ENCODE data around the gene DHRS13.

DHRS13 gene

DNA sequence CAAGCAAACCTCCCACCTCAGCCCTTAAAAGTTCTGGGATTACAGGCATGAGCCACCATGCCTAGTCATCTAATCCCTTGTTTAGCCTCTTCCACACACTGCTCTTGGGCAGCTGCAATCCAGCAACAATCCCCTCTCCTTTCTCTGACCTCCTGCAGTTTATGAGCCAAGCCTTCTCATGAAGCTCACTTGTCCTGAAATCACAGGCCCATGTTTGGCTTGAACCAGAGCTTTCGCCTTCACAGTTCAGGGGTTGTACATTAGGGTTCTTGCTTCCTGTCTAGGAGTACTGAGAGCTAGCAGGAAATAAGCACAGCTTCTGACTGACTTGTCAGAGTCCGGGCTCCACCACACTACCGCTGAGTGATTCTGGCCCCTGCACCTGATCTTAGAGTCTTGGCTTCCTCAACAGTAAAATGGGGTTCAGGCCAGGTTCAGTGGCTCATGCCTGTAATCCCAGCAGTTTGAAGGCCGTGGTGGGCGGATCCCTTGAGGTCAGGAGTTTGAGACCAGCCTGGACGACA lies 31.8 kb downstream of the DHRS13 start:
- H3K9ac ChIP-seq (ENCODE audit: low read length): no peak overlapping the region
- H3K36me3 ChIP-seq (ENCODE audit: control insufficient read depth, insufficient read depth, low read length): no peaks in the 10 kb centered on the region
- no peak overlapping the region for H4K5ac ChIP-seq (ENCODE audit: low read length)
- H3K4me2 ChIP-seq (ENCODE audit: low read length): no peak overlapping the region
- no peak overlapping the region for H3K4ac ChIP-seq (ENCODE audit: low read depth, low read length)
- H3K27me3 ChIP-seq (ENCODE audit: insufficient read depth, low read length, poor library complexity): no peaks in the 10 kb centered on the region
- H3K4me3 ChIP-seq (ENCODE audit: low read length): no peak overlapping the region
- no peak overlapping the region for H4K8ac ChIP-seq (ENCODE audit: low read depth, low read length)
- H3K4me1 ChIP-seq (ENCODE audit: control insufficient read depth, low read depth, low read length): peaks cover 2% of the 10 kb centered on the region
- no peak overlapping the region for H2BK5ac ChIP-seq (ENCODE audit: low read length)
- DNase-seq: no peak
- H3K56ac ChIP-seq (ENCODE audit: low read length): no peak overlapping the region
- no peak overlapping the region for H3K18ac ChIP-seq (ENCODE audit: low read length)
- no peaks in the 10 kb centered on the region for H3K79me1 ChIP-seq (ENCODE audit: low read length)
- no peak overlapping the region for H2BK120ac ChIP-seq (ENCODE audit: low read depth, low read length)
- no CpG with 5 or more reads among the region's 6 CpGs for WGBS (ENCODE audit: extremely low coverage, insufficient coverage, low lambda C conversion rate)
- no peak overlapping the region for H2BK15ac ChIP-seq (replicated peaks; ENCODE audit: low read depth)
- no peak overlapping the region for H3K23ac ChIP-seq (ENCODE audit: low read length)
- no peak overlapping the region for H3K27ac ChIP-seq (ENCODE audit: low read depth, low read length)
- H2AK5ac ChIP-seq (ENCODE audit: low read length): no peak overlapping the region
- no peaks in the 10 kb centered on the region for H3K79me2 ChIP-seq (ENCODE audit: control insufficient read depth, insufficient read depth, low read length)

DNA sequence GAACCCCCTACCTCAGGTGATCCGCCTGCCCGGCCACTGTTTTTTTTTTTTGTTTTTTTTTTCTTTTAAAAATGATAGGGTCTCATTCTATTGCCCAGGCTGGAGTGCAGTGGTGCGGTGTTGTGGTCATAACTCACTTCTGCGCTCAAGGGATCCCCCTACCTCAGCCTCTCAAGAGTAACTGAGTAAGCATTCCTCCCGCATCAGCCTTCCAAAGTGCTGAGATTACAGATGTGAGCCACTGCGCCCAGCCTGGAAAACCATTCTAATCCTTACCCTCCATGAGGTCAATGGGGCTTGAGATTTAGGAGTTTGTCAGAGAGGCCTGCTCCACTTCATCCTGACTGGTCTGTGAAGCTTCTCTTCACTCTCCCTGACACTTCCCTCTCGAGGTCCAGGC lies 35.6 kb downstream of the DHRS13 start:
- WGBS (ENCODE audit: extremely low coverage, insufficient coverage, low lambda C conversion rate): no CpG with 5 or more reads among the region's 7 CpGs
- DNase-seq: no peak

DNA sequence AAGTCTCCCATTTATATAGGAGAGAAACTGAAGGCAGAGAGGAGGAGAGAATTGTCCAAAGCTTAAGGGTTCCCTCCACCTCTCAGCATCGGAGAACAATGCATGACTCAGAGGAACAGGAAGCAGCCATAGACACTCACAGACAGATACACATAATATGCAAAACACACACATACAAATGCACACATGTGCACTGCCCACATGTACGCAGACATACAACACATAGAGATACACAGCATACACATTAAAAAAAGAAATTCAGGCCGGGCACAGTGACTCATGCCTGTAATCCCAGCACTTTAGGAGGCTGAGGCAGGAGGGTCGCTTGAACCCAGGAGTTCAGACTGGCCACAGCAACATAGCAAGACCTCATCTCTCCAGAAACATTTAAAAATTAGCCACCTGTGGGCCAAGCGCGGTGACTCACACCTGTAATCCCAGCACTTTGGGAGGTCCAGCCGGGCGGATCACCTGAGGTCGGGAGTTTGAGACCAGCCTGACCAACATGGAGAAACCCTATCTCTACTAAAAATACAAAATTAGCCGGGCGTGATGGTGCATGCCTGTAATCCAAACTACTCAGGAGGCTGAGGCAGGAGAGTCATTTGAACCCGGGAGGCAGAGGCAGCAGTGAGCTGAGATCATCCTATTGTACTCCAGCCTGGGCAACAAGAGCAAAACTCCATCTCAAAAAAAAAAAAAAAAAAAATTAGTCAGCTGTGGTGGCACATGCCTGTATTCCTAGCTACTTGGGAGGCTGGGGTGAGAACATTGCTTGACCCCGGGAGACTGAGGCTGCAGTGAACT lies 36.7 kb downstream of the DHRS13 start:
- Histone ChIP-seq H2BK120ac (ENCODE audit: low read depth, low read length) (no peak overlapping the region), H3K79me2 (ENCODE audit: control insufficient read depth, insufficient read depth, low read length) (no peaks in the 10 kb centered on the region), H4K8ac (ENCODE audit: low read depth, low read length) (no peak overlapping the region), H2AK5ac (ENCODE audit: low read length) (no peak overlapping the region), H3K36me3 (ENCODE audit: control insufficient read depth, insufficient read depth, low read length) (no peaks in the 10 kb centered on the region), H3K4me1 (ENCODE audit: control insufficient read depth, low read depth, low read length) (no peaks in the 10 kb centered on the region), H3K18ac (ENCODE audit: low read length) (no peak overlapping the region), H2BK5ac (ENCODE audit: low read length) (no peak overlapping the region), H3K27me3 (ENCODE audit: insufficient read depth, low read length, poor library complexity) (no peaks in the 10 kb centered on the region), H3K56ac (ENCODE audit: low read length) (no peak overlapping the region), H4K5ac (ENCODE audit: low read length) (no peak overlapping the region), H3K9ac (ENCODE audit: low read length) (no peak overlapping the region), H3K27ac (ENCODE audit: low read depth, low read length) (no peak overlapping the region), H3K23ac (ENCODE audit: low read length) (no peak overlapping the region), H3K4me3 (ENCODE audit: low read length) (no peak overlapping the region), H2BK15ac (replicated peaks; ENCODE audit: low read depth) (no peak overlapping the region), H3K79me1 (ENCODE audit: low read length) (no peaks in the 10 kb centered on the region), H3K4me2 (ENCODE audit: low read length) (no peak overlapping the region), H3K4ac (ENCODE audit: low read depth, low read length) (no peak overlapping the region)
- WGBS (ENCODE audit: extremely low coverage, insufficient coverage, low lambda C conversion rate): no CpG with 5 or more reads among the region's 13 CpGs
- no peak for DNase-seq

More for the DNA sequence above, 35.6 kb downstream of the DHRS13 start:
- no peak overlapping the region for H3K9ac ChIP-seq (ENCODE audit: low read length)
- no peak overlapping the region for H3K4me3 ChIP-seq (ENCODE audit: low read length)
- no peak overlapping the region for H3K4ac ChIP-seq (ENCODE audit: low read depth, low read length)
- no peak overlapping the region for H2AK5ac ChIP-seq (ENCODE audit: low read length)
- H3K4me1 ChIP-seq (ENCODE audit: control insufficient read depth, low read depth, low read length): no peaks in the 10 kb centered on the region
- no peaks in the 10 kb centered on the region for H3K79me2 ChIP-seq (ENCODE audit: control insufficient read depth, insufficient read depth, low read length)
- no peak overlapping the region for H3K27ac ChIP-seq (ENCODE audit: low read depth, low read length)
- H3K79me1 ChIP-seq (ENCODE audit: low read length): no peaks in the 10 kb centered on the region
- H3K36me3 ChIP-seq (ENCODE audit: control insufficient read depth, insufficient read depth, low read length): no peaks in the 10 kb centered on the region
- no peak overlapping the region for H3K23ac ChIP-seq (ENCODE audit: low read length)
- no peaks in the 10 kb centered on the region for H3K27me3 ChIP-seq (ENCODE audit: insufficient read depth, low read length, poor library complexity)
- no peak overlapping the region for H4K8ac ChIP-seq (ENCODE audit: low read depth, low read length)
- no peak overlapping the region for H4K5ac ChIP-seq (ENCODE audit: low read length)
- H2BK15ac ChIP-seq (replicated peaks; ENCODE audit: low read depth): no peak overlapping the region
- no peak overlapping the region for H3K4me2 ChIP-seq (ENCODE audit: low read length)
- H3K56ac ChIP-seq (ENCODE audit: low read length): no peak overlapping the region
- no peak overlapping the region for H3K18ac ChIP-seq (ENCODE audit: low read length)
- H2BK5ac ChIP-seq (ENCODE audit: low read length): no peak overlapping the region
- no peak overlapping the region for H2BK120ac ChIP-seq (ENCODE audit: low read depth, low read length)

DNA sequence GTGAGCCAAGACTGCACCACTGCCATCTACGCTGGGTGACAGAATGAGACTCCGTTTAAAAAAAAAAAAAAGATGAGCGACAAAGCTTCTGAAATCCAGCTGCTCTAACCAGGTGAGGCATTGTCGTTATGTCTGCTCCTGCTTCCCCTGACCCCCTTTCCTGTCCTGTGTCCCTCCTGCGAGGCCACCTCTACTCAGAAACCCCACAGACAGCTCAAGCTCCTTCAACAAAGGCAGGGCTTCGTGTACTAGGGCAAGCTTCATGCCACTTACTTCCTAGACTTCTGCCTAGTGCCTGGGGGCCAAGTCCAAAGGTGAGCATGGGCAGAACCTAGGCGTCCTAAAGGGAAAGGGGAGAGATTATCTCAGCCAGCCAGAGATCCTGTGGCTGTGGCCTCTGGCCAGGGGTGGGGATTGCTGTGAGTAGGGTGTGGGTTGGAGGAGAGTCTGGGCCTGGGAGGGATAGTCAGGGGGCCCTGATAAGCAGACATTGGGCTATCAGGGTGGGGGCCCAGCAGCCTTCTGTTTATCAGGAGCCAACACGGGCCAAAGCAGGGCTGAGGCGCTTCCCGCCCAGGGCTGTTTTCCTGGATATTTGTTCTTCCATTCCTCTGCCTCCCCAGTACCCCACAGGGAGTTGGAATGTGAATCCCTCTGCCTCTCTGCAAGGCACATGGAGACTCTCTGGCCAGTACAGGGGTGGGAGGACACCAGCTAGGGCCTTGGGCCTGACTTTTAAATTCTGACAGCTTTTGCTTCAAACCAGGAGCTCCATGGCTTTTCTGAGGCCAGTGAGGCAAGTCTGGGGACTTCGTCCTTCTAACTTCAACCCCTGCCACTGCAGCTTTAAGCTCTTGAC lies 37.7 kb downstream of the DHRS13 start:
- no peak overlapping the region for H2BK5ac ChIP-seq (ENCODE audit: low read length)
- H3K23ac ChIP-seq (ENCODE audit: low read length): no peak overlapping the region
- H3K27ac ChIP-seq (ENCODE audit: low read depth, low read length): peak overlapping the region; percentile 37
- H2BK15ac ChIP-seq (replicated peaks; ENCODE audit: low read depth): no peak overlapping the region
- peak overlapping the region; percentile 56 for H3K56ac ChIP-seq (ENCODE audit: low read length)
- no peak overlapping the region for H3K4me2 ChIP-seq (ENCODE audit: low read length)
- peak; percentile 44 for DNase-seq
- no peak overlapping the region for H2AK5ac ChIP-seq (ENCODE audit: low read length)
- no peak overlapping the region for H3K18ac ChIP-seq (ENCODE audit: low read length)
- no peaks in the 10 kb centered on the region for H3K4me1 ChIP-seq (ENCODE audit: control insufficient read depth, low read depth, low read length)
- H3K36me3 ChIP-seq (ENCODE audit: control insufficient read depth, insufficient read depth, low read length): peaks cover 4% of the 10 kb centered on the region
- no peaks in the 10 kb centered on the region for H3K27me3 ChIP-seq (ENCODE audit: insufficient read depth, low read length, poor library complexity)
- H3K79me2 ChIP-seq (ENCODE audit: control insufficient read depth, insufficient read depth, low read length): no peaks in the 10 kb centered on the region
- H3K4ac ChIP-seq (ENCODE audit: low read depth, low read length): no peak overlapping the region
- H3K9ac ChIP-seq (ENCODE audit: low read length): no peak overlapping the region
- no peak overlapping the region for H4K5ac ChIP-seq (ENCODE audit: low read length)
- no peaks in the 10 kb centered on the region for H3K79me1 ChIP-seq (ENCODE audit: low read length)
- H4K8ac ChIP-seq (ENCODE audit: low read depth, low read length): peak overlapping the region; percentile 87
- H2BK120ac ChIP-seq (ENCODE audit: low read depth, low read length): no peak overlapping the region
- H3K4me3 ChIP-seq (ENCODE audit: low read length): no peak overlapping the region
- WGBS (ENCODE audit: extremely low coverage, insufficient coverage, low lambda C conversion rate): no CpG with 5 or more reads among the region's 11 CpGs

DNA sequence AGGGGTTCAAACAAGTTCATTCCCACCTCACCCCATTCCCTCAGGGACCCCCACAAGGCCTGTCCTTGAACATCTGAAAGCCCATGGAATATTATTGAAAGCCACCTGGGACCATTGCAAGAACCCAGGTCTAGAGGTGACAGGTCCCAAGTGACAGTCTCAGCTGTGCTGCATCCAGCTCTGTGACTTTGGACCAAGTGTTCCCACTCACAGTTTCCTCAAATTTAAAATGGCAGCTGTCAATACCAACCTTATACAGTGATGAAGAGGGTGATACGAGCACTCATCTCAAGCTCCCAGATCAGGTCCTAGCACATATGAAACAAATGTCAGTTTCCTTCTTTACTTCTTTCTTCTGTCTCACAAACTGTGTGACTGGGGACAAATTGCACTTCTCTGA lies 38.9 kb downstream of the DHRS13 start:
- H2BK5ac ChIP-seq (ENCODE audit: low read length): no peak overlapping the region
- no peak overlapping the region for H3K4ac ChIP-seq (ENCODE audit: low read depth, low read length)
- no peaks in the 10 kb centered on the region for H3K79me2 ChIP-seq (ENCODE audit: control insufficient read depth, insufficient read depth, low read length)
- no peak overlapping the region for H2BK15ac ChIP-seq (replicated peaks; ENCODE audit: low read depth)
- no peak for DNase-seq
- H4K5ac ChIP-seq (ENCODE audit: low read length): no peak overlapping the region
- no peak overlapping the region for H4K8ac ChIP-seq (ENCODE audit: low read depth, low read length)
- H3K23ac ChIP-seq (ENCODE audit: low read length): no peak overlapping the region
- H3K27me3 ChIP-seq (ENCODE audit: insufficient read depth, low read length, poor library complexity): no peaks in the 10 kb centered on the region
- peaks cover 5% of the 10 kb centered on the region for H3K36me3 ChIP-seq (ENCODE audit: control insufficient read depth, insufficient read depth, low read length)
- no peak overlapping the region for H3K4me2 ChIP-seq (ENCODE audit: low read length)
- no peak overlapping the region for H3K27ac ChIP-seq (ENCODE audit: low read depth, low read length)
- H2AK5ac ChIP-seq (ENCODE audit: low read length): no peak overlapping the region
- H3K9ac ChIP-seq (ENCODE audit: low read length): no peak overlapping the region
- no CpG with 5 or more reads among the region's 1 CpG for WGBS (ENCODE audit: extremely low coverage, insufficient coverage, low lambda C conversion rate)
- no peaks in the 10 kb centered on the region for H3K4me1 ChIP-seq (ENCODE audit: control insufficient read depth, low read depth, low read length)
- H2BK120ac ChIP-seq (ENCODE audit: low read depth, low read length): no peak overlapping the region
- H3K56ac ChIP-seq (ENCODE audit: low read length): no peak overlapping the region
- no peak overlapping the region for H3K4me3 ChIP-seq (ENCODE audit: low read length)
- H3K18ac ChIP-seq (ENCODE audit: low read length): no peak overlapping the region
- H3K79me1 ChIP-seq (ENCODE audit: low read length): no peaks in the 10 kb centered on the region
